Right cardiac atrium (tissue), 5 donors: Measurements from ENCODE around the gene DNAI7. TPM values are rescaled to one million over a fixed set of nuclear protein-coding genes. Genes with fewer than 3 reads are reported as not detected.
A peak's percentile ranks its signal among the peaks of the same experiment; 100 is the strongest.

ENCODE experiments used
- ATAC-seq, 2 donors: fragments of 200-7000 bp; cut with Tn5 transposase; one replicate each; pipeline versions ENCODE4 v1.8.0 to v1.9.1; 2020; ENCODE audit warnings: moderate library complexity in 2 of 2, mild to moderate bottlenecking in 1 of 2
- DNase-seq, 3 donors: peaks; one replicate each; pipeline ENCODE4 v3.0.0-alpha.2; 2020
- H3K27ac ChIP-seq: one replicate; pipeline ENCODE4 v1.5.1; 2013; ENCODE audit warnings: mild to moderate bottlenecking, low read length, control low read depth, moderate library complexity
- H3K27me3 ChIP-seq: one replicate; pipeline ENCODE4 v1.6.1; 2013; ENCODE audit not compliant: control insufficient read depth, insufficient read depth
- H3K4me1 ChIP-seq: one replicate; pipeline ENCODE4 v1.6.1; 2013; ENCODE audit warnings: low read length; ENCODE audit not compliant: control insufficient read depth, insufficient read depth
- H3K4me3 ChIP-seq: one replicate; pipeline ENCODE4 v1.5.1; 2013; ENCODE audit warnings: low read length, control low read depth
- H3K9me3 ChIP-seq: one replicate; pipeline ENCODE4 v1.6.1; 2013; ENCODE audit warnings: low read length; ENCODE audit not compliant: control insufficient read depth
- WGBS: extraction: QIAGEN DNeasy Blood & Tissue Kit; methylation state at CpG from one replicate; pipeline ENCODE4 v1.1.7; 2013; 5-methylcytosine and 5-hydroxymethylcytosine counted together
- intact Hi-C, 4 donors: fragments of 100-400 bp; cut with DNase I; formaldehyde crosslinking; loops; one replicate each; pipeline versions ENCODE4 v1.11.0 to v1.14.0; 2022 to 2023
- polyA plus RNA-seq: library from polyadenylated mRNA; stranded (reverse); fragments of 200-250 nt; gene quantifications from one replicate; pipeline ENCODE4 v1.2.3, GENCODE V29; 2013
- total RNA-seq, 4 donors: library from RNA; stranded (reverse); fragmentation: NEBNext Ultra II Directional; extraction: Animal tissue kit (Norgen Biotek cat#: 25700); gene quantifications; one replicate each; pipeline ENCODE4 v1.2.1, GENCODE V29; 2021
- donor health status: healthy with polysubstance abuse.
- donor health status: DM: no; HTN: yes; CAD: no.
- donor health status: DM: no; HTN: no; CAD: no.
- donor health status: DM: no; HTN: yes; CAD: no; lungs with severe emphysema.
- donor health status: DM: yes; HTN: yes; CAD: no.

Gene DNAI7
- total and polyA plus RNA-seq, 5 donors = 0.32 to 2.2 (median 1.3) TPM

DNA sequence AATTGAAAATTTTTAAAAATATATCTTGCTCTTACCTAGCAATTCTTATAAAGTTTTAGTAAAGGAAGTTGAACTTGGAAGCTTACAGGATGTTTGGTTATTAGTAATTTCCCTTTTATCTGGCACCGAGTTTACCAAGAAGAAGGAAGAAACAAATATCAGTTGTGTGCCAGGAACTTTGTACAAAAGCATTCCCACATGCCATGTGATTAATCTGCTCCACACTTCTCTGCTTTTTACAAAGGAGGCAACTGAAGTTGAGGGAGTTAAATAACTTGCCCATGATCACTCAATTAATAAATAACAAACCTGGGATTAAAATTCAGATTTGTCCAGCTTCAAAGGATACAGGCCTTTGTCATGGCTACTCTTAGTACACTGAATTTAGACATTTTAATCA, 123.6 kb downstream of the DNAI7 start:
- H3K4me3 ChIP-seq = no peak overlapping the region
- H3K27ac ChIP-seq = no peak overlapping the region
- no peaks in the 10 kb centered on the region for H3K9me3 ChIP-seq
- 38% methylated on average over 1 of the region's 1 CpG for WGBS
- ATAC-seq (no peak), DNase-seq (no peak)
- no peaks in the 10 kb centered on the region for H3K27me3 ChIP-seq
- H3K4me1 ChIP-seq = peaks cover 3% of the 10 kb centered on the region
- intact Hi-C loops = no loop called here

- peak overlapping the region; percentile 15 for H3K4me3 ChIP-seq
- intact Hi-C loops = no loop called here
Measured at GRCh38 chr12:25069224-25069623, 125.7 kb downstream of the DNAI7 start.

GRCh38 chr12:25065035-25065434, 129.9 kb downstream of the DNAI7 start:
- ATAC-seq (no peak), DNase-seq (no peak)
- intact Hi-C loops = no loop called here
- Histone ChIP-seq H3K9me3 (no peaks in the 10 kb centered on the region), H3K4me1 (peaks cover 3% of the 10 kb centered on the region), H3K27me3 (no peaks in the 10 kb centered on the region), H3K4me3 (no peak overlapping the region), H3K27ac (no peak overlapping the region)
- 70% methylated on average over 2 of the region's 2 CpGs for WGBS

More at GRCh38 chr12:25069224-25069623, 125.7 kb downstream of the DNAI7 start:
- H3K9me3 ChIP-seq = no peaks in the 10 kb centered on the region
- no peaks in the 10 kb centered on the region for H3K27me3 ChIP-seq
- no peak for DNase-seq
- WGBS = 57% methylated on average over 2 of the region's 2 CpGs
- no peak overlapping the region for H3K27ac ChIP-seq
- H3K4me1 ChIP-seq = peaks cover 3% of the 10 kb centered on the region
- ATAC-seq = no peak

GRCh38 chr12:25063873-25064628, 130.9 kb downstream of the DNAI7 start:
- ATAC-seq (no peak), DNase-seq (no peak)
- no peaks in the 10 kb centered on the region for H3K4me1 ChIP-seq
- H3K27ac ChIP-seq = no peak overlapping the region
- no peak overlapping the region for H3K4me3 ChIP-seq
- 64% methylated on average over 5 of the region's 5 CpGs for WGBS
- intact Hi-C loops = no loop called here
- H3K27me3 ChIP-seq = no peaks in the 10 kb centered on the region
- no peaks in the 10 kb centered on the region for H3K9me3 ChIP-seq

DNA sequence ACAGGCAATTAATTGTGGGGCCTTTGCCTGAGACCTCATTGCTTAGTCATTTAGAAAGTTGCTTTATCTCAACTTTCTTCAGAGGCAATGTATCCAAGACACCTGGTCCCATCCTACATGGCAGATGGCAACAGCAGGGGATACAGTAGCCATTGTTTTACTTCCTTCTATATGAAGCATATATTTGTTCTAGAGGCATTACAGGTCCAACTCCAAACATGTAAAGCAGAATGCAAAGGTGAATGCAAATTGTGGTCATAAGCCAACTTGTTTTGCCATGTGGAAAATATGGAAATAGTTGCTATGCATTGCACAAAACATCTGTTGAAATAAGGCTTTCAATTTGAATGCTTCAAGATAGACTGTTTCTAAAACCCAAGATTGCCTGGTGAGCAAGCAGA, 136.3 kb downstream of the DNAI7 start:
- peaks cover 1% of the 10 kb centered on the region for H3K4me1 ChIP-seq
- no peak overlapping the region for H3K27ac ChIP-seq
- H3K9me3 ChIP-seq = no peaks in the 10 kb centered on the region
- intact Hi-C loops = no loop called here
- DNase-seq = no peak
- no peak for ATAC-seq
- H3K27me3 ChIP-seq = no peaks in the 10 kb centered on the region
- no peak overlapping the region for H3K4me3 ChIP-seq

Other genes with a start within 250 kb of the DNAI7 start
- gene BCAT1, start 246.1 kb downstream of the DNAI7 start, total RNA-seq = 1 to 10 TPM; 5.1 to 9.0 (median 6.2) TPM
- gene BCAT1, start 246.1 kb downstream of the DNAI7 start, polyA plus RNA-seq = 0.86 TPM
- 10 to 100 TPM; 48.5 to 58.1 (median 54.2) TPM for gene ETFRF1, start 77 bp upstream of the DNAI7 start, total RNA-seq
- 76.0 TPM for gene ETFRF1, start 77 bp upstream of the DNAI7 start, polyA plus RNA-seq
- gene KRAS, start 55.8 kb upstream of the DNAI7 start, total RNA-seq = 10 to 100 TPM; 12.2 to 18.4 (median 15.3) TPM
- 5.1 TPM for gene KRAS, start 55.8 kb upstream of the DNAI7 start, polyA plus RNA-seq